Measurements from ENCODE around the gene MCF2L2.

DNA sequence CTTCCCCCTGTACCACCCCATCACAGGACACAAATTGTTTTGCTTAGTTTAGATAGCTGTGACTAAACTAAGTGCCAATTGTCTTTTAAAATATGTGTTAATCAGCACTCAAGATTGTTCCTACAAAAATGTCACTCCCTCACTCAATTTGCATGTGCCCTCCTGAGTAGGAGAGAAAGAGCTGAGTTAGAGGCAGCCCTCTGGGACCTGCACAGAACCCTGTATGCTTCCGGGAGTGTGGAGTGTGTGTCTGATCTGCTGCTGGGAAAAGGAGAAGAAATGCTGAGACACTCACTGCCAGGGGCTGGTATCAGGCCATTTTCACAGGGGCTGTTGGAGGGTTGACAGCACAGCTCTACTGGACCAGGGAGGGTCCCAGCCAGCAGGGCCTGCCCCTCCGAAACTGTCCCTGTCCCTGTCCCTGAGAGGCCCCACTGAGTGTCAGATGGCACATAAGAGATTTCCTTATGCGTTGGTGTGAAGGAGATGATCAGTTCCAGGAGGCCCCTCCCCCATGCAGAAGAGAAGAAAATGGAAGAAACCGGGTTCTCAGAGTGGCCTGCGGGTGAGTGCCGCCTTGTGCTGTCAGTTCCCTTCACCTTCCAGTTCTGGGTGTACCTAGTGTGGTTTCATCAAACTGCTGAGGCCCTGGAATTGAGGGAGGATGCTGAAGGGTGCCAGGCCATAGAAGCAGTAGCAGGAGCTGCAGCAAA lies 179.3 kb downstream of the MCF2L2 start:
- no peak for TF ChIP-seq ATOH8 (CRISPR knock-in tag; IDR thresholded peaks at IDR 0.05; ENCODE audit: low read depth)
- no peak for TF ChIP-seq CTCF (IDR thresholded peaks at IDR 0.05)
- TF ChIP-seq REST (IDR thresholded peaks at IDR 0.05): no peak
- TF ChIP-seq RARB (CRISPR knock-in tag; IDR thresholded peaks at IDR 0.05): no peak
- no peak for TF ChIP-seq POLR2A (IDR thresholded peaks at IDR 0.05; ENCODE audit: low read length)
- TF ChIP-seq MAFK (IDR thresholded peaks at IDR 0.05; ENCODE audit: partially characterized antibody): no peak
